NCI-H1092 (cell line): ENCODE data around the gene JMJD7.

Experiments
- DNase-seq: peaks from one replicate; lab custom pipeline; 2025; lab: John Stamatoyannopoulos, UW

Gene JMJD7

DNA sequence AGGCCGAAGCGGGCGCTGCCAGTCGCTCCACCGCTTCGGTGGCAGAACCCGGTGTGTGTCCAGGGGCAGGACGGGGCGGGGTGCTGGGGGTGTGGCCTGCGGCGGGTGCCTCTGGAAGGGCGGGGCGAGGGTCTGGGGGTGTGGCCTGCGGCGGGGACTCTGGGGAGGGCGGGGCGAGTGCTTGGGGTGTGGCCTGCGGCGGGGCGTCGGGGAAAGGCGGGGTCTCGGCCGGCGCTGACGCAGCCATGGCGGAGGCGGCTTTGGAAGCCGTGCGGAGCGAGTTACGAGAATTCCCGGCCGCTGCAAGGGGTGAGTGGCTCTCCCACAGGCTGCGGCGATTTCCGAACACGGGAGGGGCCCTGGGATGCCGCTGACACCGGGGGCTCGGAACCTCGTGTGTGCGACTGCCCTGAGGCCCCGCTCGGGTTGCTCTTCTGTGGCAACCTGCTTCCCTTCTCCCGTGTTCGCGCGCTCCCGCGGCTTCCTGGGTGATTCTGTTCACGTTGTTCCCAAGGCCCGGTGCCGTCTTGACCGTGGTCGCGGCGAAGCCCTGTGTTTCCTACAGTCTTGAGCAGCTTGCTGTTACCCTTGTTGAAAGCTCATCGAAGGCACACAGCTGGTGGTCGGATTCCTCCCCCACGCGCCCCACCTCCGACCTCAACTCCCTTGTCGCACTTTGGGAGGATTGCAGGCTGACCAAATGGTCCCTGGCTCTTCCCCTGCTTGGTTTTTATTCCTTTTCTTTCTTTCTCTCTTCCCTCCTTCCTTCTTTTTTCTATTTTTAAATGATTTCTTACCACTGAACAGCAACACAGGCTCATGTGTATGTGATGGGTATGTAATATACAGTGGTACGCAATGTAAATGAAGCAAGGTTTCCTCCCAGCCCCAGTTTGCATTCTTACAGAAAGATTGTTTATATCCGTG, at the start of gene JMJD7:
TSS of gene JMJD7 (plus strand) at position 213 of the 927 bp plus-strand sequence. CDS start at position 246, 33 bp downstream.
- peak; percentile 69 for DNase-seq

DNA sequence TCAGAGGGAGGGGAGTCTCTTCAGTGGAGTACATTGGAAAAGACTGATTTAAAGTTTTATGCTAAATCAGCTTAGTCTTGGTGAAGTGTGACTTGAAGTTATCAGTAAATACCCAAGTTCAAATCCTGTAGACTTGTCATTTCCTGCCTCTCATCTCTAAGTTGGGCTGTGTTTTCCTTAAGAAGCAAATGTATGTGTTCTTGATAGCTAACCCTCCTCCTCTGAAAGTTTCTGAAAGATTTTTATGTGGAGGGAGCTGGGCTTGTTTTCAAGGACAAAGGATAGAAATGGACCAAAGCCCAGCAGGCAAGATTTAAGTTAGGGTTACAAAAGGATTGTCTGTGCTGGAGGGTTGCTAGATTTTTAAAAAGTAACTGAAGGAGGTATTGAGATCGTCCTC, 49.4 kb upstream of the JMJD7 start:
- DNase-seq: no peak

DNA sequence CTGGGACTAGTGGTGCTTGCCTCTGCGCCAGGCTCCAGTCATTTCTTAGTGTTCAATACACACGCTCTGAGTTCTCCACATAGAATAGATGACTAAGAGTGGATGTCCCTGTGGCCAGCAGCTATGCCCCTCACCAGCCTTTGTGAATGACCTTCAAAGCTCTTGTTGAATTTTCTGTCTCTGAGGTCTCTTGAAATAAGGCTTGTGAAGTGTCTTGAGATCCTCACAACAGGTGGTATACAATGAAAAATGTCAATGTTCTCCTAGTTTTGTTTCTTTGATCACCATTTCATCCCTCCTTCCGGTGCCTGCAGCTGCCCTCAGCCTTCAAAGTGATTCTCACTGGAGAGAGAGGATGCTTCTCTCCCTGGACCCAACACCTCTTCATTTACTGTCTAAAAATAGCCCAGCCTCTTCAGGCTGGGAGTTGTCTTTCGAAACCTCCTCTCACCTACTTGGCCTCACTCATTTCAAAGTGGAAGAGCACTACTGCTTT, 48.2 kb upstream of the JMJD7 start:
- no peak for DNase-seq

DNA sequence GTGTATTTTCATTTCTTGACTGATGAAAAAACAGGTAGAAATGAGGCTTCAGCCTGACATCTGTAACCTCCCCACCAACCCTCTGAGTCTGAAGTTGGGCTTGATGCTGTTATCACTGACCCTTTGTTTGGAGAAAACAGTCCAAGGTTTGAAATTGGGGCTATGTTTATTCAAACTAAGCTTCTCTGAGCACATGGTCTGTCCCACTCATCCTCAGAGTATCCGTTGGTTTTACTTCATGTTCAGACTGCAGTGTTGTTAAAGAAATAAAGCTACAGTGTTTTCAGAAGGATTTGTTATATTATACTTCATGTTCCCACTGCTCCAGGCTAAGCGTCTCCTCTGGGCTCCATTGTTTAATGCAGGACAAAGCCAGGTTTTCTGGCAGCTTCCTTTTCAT, 47.6 kb upstream of the JMJD7 start:
- no peak for DNase-seq

DNA sequence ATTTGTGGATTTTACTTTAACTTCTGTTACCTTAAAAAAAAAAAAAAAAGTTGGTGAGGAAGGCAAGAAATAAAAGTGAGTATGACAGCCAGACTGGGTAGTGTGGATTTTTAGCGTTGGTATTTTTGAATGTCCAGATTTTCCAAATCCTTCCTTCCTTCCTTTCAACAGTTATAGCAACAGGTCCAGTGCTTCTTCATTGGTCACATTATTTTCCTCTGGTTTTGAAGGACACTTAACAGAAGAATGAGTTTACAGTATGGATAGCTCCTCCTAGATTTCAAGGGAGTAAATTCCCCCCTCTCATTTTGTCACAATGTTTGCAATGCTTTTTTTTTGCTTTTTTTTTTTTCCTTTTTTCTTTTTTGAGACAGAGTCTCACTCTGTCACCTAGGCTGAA, 47.2 kb upstream of the JMJD7 start:
- no peak for DNase-seq

DNA sequence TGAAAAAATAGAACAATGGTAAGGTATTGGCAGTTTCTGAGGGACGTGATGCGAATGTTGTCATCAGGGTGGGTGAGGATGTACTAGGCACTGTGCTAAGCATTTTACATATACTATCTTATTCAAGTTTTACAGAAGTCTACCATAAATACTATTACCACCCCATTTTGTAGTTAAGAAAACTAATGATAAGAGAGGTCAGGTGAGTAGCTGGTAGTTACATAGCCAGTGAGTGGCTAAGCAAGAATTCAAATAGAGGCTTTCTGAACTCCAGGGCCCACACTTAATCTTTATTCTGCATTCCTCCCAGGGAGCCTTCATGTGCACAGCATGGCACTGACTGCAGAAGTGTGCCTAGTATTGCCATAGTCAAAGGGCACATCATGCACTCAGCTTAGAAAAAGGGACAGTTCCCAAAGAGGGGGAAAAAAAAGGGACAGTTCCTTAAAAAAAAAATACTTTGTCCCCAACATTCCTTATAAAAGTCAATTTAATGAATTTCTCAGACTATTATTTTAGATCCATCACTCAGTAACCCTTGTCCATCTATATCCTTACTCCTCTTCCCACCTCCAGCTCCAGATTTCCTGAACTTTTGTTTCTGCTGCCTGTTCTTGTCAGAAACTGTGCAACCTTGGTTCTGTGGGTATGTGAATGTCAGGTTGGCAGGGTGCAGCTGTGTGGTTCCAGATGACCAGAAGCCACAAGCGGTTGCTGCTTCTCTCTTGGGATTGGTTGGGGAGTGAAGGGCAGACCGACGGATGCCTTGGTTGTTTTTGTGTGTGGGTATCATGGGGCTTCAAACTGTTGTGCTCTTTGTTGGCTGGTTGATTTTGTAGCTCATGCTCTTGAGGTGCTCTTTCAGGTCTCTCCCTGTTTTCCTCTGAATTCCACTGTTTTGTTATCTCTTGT, 45.3 kb upstream of the JMJD7 start:
- DNase-seq: no peak

DNA sequence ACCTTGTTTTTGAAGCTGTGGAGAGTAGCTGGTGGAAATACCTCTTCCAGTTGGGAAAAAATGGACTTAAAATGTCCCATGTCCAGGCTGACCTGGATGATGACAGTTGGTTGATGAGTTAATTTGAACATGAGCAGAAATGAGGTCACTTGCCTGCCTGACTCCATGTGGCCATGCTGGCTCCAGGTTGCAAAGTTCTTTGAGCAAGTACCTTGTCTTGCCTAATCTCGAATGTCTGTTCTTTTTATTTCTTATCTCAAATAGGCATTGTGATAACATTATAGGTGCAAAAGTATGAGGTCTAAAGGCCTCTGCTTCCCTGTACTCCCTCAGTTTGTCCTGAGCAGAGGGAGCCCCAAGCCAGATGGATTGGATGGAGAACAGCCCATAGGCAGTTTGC, 44.6 kb upstream of the JMJD7 start:
- DNase-seq: no peak

DNA sequence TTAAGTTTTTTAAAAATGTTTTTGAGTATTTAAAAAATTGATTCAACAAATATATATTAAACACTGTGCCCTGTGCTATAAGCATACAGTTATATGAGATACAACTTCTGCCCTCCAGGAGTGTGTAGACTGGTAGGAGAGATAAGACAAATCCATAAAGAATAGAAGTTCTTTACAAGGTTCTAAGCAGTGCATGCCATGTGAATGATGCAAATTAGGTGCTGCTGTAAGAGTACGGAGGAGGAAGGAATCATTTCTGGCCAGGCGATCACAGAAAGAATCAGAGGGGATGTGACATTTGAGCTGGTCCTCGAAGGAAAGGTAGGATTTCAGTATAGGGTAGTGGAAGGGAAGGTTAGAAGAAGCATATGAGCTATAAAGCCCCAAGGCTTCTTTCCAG, 39.6 kb upstream of the JMJD7 start:
- DNase-seq: no peak

DNA sequence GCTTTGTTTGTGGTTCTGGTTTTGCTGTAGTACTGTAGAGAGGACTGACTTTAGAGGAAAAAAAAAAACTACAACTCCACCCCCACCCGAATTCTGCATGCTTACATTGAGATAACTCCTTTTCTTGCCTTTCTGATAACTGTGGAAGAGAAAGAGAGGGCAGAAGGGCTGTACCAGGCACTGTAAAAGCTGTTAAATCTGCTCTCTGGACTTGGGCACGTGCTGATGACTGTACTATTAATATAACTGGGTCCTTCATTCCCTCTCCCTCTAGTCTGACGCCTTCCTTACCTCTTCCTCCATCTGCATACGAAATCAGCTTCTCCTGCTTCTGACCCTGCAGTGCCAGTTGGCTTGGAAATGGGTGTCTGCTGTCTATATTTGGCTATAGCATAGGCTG, 38.7 kb upstream of the JMJD7 start:
- DNase-seq: no peak

DNA sequence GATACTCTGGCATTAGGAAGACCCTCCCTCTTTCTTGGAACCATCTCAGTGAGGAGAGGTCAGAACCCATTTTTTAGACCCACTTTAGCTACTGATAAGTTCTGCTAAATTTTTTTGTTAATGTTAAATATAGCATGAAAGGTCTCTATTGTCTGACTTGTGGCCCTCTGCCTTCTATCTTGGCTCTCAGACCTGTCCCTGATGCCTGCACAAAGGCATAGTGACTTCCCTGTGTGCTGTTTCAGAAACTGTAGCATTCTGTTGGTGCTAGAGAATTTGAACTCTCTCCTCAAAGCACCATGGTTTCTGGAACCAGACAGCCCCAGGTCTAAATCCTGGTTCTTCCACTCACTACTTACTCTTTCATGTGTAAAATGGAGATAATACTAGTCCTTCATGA, 38.2 kb upstream of the JMJD7 start:
- no peak for DNase-seq

DNA sequence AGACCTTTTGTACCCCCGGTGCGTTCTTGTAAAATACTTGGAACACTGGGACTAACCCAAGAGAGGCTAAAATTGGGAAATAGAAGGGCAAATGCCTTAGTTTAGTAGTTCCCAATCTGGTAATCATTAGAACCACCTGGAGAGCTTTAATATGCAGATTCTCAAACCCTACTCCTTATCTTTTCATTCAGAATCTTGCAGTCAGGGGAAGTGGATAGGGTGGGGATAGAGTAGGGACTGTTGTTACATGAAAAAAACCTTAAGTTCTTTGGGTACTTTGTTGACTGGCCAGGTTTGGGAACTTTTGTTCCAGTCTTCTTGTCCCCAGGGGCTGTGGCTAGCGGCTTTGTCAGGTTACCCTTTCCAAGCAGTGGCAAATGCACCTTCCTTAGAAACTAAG, 37.7 kb upstream of the JMJD7 start:
- DNase-seq: no peak

DNA sequence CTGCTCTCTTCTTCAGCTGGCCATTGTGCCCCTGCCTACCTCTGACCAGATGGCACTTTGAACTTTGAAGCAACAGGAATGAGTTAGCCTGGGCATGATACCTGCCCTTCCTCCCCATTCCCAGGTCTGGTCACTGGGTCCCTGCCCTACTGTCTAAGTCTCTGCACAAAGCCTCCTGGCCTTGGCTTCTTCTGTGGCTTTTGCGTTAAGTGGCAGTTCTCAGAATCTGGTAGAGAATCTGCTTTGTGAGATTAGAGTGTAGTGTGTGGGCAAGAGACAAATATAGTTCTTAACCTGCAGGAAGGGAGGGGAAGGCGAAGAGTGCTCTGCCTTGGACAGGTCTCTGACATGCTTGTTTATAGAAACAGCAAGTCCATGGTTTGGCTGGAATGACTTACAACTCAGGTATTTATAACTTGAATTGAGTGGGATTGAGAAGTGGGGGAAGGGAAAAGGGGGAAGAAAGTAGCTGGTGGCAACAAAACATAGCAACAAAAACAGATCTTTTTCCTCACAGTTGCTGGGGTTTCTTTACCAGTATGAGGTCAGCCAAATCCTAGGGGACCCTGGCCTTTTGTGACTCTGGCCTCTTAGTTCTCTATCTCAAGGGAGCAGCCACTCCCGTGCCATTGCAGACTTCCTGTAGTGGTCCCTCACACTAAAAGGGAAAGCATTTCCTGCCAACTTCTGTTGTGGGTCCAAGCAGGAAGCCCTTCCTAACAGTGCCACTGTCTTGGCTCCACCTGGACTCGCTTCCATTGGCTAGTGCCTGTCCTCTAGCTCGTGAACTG, 36.9 kb upstream of the JMJD7 start:
- DNase-seq: no peak

DNA sequence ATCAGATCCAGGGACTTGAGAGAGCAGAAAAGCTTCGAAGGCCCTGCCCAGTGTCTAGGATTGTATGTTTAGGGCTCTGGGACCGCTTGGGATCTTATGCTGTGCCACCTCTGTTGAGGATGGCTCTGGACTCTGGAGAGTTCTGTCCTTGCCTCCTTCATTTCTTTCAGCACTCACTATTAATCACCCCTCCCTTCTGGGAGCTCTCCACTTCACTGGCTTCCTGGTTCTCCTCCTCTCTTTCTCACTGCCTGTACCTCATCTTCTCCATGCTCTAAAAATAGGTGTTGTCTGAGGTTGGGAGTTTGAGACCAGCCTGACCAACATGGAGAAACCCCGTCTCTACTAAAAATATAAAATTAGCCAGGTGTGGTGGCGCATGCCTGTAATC, 36.4 kb upstream of the JMJD7 start:
- no peak for DNase-seq

DNA sequence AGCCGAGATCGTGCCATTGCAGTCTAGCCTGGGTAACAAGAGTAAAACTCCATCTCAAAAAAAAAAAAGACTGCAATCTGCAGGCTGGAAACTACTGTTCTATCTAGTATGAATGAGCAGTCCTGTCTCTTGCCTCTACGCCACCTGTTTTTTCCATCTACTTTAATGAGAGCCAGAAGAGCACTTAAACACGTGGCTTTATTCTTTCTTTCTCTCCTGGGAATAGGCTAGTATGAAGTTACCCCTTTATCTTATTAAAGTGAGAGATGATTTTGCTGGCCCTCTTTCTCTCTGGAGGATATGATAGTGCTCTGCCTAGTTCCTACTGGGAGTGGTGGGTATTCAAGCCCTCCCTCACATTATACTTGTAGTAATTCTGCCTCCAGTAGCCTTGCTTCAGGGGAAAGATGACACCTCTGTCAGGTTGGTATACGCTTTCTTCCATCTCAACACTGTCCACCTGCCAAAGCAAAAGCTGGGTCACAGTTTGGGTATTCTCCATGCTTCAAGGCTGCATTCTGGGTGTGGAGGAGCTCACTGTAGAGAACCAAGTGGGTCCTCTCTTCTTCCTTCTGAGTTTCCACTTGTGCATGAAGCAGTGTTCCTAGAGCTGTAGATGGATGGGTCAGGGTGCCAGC, 35.8 kb upstream of the JMJD7 start:
- DNase-seq: peak; percentile 27

DNA sequence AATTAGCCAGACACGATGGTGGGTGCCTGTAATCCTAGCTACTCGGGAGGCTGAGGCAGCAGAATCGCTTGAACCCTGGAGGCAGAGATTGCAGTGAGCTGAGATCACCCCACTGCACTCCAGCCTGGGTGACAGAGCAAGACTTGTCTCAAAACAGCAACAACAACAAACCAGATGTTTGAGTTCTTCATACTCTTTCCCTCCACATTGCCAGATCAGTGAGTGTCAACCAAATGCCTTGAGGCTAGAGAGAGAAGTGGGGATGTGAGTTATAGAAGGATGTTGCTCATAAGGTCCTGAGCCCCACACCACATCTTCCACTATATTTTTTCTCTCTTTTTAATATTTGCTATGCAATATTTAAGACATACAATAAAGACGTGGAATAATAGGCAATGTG, 33.8 kb upstream of the JMJD7 start:
- DNase-seq: no peak

DNA sequence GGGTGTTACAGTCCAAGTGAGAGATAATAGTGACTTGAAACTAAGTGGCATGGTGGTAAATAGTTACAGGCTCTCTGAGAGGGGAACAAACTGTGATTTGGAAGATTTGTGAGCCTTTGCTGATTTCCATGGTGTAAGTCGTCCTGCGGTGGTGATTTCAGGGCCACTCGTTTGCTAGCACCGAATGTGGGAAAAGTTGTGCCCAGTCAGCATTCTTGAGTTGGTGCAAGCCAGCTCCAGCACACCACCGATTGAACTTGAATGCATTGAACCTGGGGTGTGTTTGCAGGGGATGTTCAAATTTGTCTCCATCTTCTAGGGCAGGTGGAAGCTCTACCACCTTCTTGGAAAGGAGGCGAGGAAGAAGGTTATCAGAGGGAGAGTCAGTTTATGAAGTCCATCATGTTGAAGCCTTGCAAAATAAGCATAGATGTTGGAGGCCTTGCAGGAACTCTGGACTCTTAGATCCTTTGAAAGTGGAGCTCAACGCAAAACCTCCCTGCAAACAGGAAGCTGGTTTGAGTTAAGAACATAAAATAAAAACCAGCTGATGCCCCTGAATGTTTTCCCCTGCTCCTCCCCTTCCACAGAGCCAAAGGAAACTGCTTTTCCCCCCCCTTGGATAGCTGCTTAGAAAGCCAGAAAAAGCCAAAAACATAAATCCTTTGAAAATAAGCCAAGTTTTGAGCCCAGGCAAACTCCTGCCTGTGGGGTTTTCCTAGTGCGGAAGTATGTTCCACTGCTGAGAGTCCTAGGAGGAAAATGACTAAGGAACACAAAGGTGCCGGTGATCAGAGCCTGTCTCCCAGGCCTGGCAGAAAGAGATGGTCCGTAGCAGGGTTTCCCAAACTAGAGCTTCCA, 31.7 kb upstream of the JMJD7 start:
- DNase-seq: no peak

DNA sequence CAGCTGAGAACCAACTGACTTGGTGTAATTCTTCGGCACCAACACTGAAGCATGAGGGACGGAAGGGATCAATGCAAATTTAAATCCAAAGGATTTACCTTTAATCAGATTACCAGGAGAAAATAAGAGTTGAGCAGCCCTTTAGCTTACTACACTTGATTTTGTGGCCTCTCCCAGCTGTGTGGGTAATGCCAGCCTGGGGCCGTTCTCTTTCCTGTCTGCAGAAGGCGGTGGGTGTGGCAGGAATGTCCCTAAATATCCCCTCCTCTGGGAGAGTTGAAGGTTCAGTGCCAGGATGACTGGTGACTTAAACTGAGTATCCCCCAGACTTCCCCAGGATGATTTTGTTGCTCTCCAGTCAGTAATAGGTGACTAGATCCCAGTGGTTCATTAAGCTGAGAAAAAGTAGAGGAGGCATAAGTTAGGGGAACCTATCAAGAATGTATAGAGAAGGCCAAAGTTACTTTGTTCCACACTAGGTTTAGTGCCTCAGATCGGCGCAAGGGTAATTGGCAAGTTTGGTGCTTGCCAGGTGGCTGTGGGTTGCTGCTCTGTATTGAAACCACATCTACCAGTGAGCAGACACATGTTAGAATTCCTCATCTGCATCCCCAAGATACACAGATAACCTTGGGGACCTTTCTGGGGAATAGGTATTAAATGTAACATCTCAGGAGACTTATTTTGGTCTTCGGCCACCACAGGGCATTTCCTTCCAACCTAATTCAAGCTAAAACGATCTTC, 30.5 kb upstream of the JMJD7 start:
- no peak for DNase-seq

DNA sequence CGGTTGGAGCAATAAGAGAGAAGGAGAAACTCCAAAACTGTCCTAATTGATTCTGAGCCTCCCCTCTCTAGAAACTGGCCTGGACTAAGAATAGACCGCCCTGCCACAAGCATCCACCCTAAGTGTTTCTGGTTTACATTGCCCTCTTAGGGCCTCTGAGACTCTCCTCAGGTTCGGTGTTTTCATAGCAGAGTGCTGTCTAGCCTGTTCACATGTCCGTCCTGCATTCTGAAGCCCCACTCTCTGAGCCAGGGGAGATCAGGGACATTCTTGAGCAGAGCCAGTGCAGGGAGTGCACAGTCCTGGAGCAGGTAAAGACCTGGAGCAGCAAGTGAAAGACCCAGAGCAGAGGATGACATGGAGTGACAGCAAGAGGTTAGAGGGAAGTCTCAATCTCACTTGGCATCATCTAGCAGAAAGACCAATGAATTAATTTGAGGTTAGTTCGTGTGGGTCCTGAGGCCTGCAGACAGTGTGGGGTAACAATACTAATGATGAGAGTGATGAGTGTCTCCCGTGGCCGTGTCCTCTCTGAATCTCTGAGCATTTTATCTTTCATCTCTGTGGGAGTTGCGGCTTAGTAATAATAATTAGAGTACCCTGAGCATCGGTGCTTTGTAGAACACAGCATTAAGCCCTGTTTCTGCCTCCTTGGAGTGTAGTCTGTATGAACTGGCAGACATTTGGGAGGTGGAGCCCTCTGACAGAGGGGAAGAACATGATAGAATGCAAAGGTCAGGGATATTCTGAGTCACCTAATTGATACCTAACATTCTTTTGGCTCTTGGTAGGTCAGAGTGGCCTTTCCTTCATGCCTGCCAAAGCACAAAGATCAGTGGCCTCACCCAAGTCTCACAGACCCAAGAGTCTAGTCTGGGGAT, 29.0 kb upstream of the JMJD7 start:
- DNase-seq: no peak

DNA sequence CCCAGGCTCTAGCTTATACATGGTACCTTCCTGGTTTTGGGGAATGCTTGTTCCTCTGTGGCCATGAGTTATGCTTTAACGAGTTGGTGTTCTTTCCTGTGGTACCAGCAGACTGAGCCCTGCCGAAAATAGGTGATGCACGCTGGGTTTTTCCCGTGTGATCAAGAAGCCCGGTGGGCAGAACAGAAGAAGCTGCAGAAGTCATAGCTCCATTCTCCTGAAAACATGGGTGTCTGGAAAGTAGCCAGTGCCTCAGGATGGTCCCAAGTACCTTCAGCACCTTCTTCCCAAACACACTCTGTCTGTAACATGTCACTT, 28.4 kb upstream of the JMJD7 start:
- no peak for DNase-seq
